LNCaP clone FGC (cell line): Measurements from ENCODE around the gene PDCD2L.
"Not testable (repeated sequence)": the region's sequence is repeated elsewhere in the genome, so short reads cannot be mapped to it uniquely, and the experiment has no call there.

Source experiments
- DNase-seq: peaks from one replicate; pipeline ENCODE4 v3.0.0-alpha.2; 2011; ENCODE audit warnings: low read depth
- H3K4me3 ChIP-seq: 2 replicates; pipeline ENCODE4 v1.5.1; 2011; ENCODE audit warnings: mild to moderate bottlenecking, low read depth, low read length, control low read depth
- TF ChIP-seq, protein P1 (sequence below): IDR thresholded peaks from 2 replicates; pipeline ENCODE4 v1.5.1; 2012; ENCODE audit warnings: mild to moderate bottlenecking; ENCODE audit not compliant: control insufficient read depth, insufficient read depth; ENCODE audit errors: extremely low read depth

PDCD2L gene

DNA sequence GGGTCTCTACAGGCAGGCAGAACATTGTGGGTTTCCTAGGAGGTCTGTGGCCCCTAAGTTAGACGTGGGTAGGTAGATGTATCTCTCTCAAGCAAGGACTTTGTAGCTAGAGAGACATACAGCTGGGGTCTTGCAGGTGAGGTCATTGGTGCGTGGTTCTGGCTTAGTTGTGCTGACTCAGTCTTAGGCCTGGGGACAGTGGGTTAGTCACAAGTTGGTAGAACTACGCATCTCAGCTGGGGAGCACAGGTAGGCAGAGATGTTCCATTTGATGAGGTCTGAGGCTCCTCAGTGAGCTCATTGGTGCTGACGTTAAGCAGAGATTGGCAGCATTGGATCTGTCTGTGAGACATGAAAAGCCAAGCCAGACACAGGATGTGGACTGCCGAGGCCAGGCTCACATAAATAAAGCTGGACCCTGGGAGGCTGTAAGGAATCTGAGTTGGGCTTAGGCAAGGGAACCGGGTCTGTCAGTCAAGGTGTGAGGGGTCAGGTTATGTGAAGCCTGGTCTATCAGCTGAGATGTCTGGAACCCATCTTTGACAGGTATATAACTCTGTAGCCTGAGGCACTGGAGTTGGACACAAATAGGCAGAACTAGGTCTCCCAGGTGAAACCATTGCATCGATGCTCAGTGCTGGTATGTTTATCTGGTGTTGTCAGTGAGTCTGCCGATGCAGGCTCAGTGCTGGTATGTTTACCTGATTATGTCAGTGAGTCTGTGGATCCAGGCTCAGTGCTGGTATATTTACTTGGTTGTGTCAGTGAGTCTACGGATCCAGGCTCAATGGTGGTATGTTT lies 17.4 kb upstream of the PDCD2L start:
- TF ChIP-seq, protein P1, sequence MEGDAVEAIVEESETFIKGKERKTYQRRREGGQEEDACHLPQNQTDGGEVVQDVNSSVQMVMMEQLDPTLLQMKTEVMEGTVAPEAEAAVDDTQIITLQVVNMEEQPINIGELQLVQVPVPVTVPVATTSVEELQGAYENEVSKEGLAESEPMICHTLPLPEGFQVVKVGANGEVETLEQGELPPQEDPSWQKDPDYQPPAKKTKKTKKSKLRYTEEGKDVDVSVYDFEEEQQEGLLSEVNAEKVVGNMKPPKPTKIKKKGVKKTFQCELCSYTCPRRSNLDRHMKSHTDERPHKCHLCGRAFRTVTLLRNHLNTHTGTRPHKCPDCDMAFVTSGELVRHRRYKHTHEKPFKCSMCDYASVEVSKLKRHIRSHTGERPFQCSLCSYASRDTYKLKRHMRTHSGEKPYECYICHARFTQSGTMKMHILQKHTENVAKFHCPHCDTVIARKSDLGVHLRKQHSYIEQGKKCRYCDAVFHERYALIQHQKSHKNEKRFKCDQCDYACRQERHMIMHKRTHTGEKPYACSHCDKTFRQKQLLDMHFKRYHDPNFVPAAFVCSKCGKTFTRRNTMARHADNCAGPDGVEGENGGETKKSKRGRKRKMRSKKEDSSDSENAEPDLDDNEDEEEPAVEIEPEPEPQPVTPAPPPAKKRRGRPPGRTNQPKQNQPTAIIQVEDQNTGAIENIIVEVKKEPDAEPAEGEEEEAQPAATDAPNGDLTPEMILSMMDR, result no peak
- DNase-seq, result no peak

DNA sequence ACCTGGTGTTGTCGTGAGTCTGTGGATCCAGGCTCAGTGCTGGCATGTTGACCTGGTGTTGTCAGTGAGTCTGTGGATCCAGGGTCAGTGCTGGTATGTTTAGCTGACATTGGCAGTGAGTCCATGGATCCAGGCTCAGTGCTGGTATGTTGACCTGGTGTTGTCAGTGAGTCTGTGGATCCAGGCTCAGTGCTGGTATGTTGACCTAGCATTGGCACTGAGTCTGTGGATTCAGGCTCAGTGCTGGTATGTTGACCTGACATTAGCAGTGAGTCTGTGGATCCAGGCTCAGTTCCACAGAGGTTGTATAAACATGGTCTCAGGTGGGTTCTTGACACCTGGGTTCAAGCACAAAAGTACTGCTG lies 16.8 kb upstream of the PDCD2L start:
- H3K4me3 ChIP-seq, result no peak overlapping the region
- DNase-seq, result no peak
- TF ChIP-seq, protein P1, result no peak

More for the DNA sequence above, 17.4 kb upstream of the PDCD2L start:
- no peak overlapping the region for H3K4me3 ChIP-seq

DNA sequence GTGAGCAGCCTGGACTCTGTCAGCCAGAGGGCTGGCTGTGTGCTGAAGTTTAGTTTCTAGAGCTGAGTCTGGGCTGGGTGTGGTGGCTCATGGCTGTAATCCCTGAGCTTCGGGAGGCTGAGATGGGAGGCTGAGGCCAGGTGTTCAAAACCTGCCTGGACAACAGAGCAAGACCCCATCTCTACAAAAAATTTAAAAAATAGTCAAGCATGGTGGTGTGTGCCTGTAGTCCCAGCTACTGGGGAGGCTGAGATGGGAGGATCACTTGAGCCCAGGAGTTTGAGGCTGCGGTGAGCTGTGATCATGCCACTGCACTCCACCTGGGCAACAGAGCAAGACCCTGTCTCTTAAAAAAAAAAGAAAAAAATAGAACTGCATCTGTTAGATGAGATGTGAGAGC lies 15.5 kb upstream of the PDCD2L start:
- H3K4me3 ChIP-seq, result not testable (repeated sequence)

DNA sequence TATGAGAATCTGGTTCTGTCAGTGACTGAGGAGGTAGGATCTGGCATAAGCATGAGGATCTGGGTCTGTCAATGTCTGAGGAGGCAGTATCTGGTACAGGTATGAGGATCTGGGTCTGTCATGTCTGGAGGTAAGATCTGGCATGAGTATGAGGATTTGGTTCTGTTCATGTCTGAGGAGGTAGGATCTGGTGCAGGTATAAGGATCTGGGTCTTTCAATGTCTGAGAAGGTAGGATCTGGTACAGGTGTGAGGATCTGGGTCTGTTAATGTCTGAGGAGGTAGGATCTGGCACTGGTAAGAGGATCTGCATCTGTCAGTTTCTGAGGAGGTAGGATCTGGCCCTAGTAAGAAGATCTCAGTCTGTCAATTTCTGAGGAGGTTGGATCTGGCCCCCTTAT lies 12.4 kb upstream of the PDCD2L start:
- no peak for DNase-seq
- TF ChIP-seq, protein P1, result no peak

More for the DNA sequence above, 15.5 kb upstream of the PDCD2L start:
- not testable (repeated sequence) for DNase-seq

DNA sequence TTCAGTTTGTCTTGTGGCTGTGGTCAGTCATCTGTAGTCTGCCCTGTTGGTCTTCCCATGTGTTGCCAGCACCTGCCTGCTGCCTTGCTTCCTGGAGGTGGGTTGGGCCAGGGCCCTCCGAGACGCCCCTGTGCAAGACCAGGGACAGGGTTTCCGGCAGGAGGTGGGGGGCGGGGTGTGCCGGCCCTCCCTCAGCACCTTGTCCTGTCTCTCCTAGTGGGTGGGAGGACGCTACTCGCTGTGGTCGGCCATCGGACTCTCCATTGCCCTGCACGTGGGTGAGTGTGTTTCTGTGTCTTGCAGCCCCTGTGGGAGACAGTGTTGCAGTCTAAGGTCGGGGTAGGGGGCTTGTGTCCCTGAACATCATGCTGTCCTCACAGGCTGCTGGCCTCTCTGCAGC lies 11.2 kb upstream of the PDCD2L start:
- H3K4me3 ChIP-seq, result no peak overlapping the region
- no peak for DNase-seq
- TF ChIP-seq, protein P1, result no peak

More for the DNA sequence above, 12.4 kb upstream of the PDCD2L start:
- no peak overlapping the region for H3K4me3 ChIP-seq

DNA sequence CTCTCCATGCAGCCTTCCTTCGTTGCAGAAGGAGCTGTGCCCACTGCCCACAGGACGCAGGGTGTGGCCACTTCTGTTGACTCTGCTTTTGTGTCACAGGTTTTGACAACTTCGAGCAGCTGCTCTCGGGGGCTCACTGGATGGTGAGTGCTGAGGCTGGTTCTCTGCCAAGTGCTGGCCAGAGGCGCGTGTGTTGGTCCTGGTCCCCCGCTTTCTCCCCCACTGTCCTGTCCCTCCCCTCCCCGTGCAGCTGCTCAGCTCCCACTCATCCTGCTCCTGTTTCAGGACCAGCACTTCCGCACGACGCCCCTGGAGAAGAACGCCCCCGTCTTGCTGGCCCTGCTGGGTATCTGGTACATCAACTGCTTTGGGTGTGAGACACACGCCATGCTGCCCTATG lies 10.6 kb upstream of the PDCD2L start:
- no peak overlapping the region for H3K4me3 ChIP-seq
- TF ChIP-seq, protein P1, result no peak
- no peak for DNase-seq

DNA sequence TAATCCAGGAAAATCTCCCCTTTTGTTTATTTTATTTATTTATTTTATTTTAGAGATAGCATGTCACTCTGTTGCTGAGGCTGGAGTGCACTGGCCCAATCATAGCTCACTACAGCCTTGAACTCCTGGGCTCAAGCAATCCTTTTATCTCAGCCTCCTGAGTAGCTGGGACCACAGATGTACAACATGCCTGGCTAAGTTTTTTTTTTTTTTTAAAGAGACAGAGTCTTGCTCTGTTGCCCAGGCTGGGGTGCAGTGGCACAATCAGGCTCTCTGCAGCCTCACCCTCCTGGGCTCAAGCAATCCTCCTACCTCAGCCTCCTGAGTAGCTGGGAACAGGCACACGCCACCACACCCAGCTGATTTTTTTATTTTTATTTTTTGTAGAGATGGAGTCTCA lies 6.3 kb upstream of the PDCD2L start:
- TF ChIP-seq, protein P1, result no peak
- DNase-seq, result no peak
- H3K4me3 ChIP-seq, result no peak overlapping the region
